Measurements from ENCODE around the gene CHID1.

CHID1 gene

GRCh38 chr11:944711-945470, 34.3 kb upstream of the CHID1 start:
- Histone ChIP-seq H3K14ac (ENCODE audit: low read length) (peak overlapping the region; percentile 38), H3K36me3 (ENCODE audit: control insufficient read depth in 1 of 2, insufficient read depth in 2 of 2, low read length in 2 of 2) (peaks cover 8% of the 10 kb centered on the region in 2 experiments), H2BK5ac (ENCODE audit: low read depth, low read length, poor library complexity) (no peak overlapping the region)

GRCh38 chr11:942823-943222, 32.2 kb upstream of the CHID1 start:
- WGBS (ENCODE audit: extremely low coverage, insufficient coverage, insufficient read length): no CpG with 5 or more reads among the region's 9 CpGs
- H3K79me1 ChIP-seq (ENCODE audit: low read length): peaks cover 11% of the 10 kb centered on the region

More at GRCh38 chr11:944711-945470, 34.3 kb upstream of the CHID1 start:
- Histone ChIP-seq H3K4me1 (ENCODE audit: control insufficient read depth in 1 of 2, insufficient read depth in 2 of 2, low read length in 2 of 2) (peaks cover 24 to 26% of the 10 kb centered on the region in 2 experiments), H3K79me2 (ENCODE audit: control insufficient read depth, insufficient read depth, low read length, poor library complexity) (peaks cover 7% of the 10 kb centered on the region), H3K9ac (ENCODE audit: low read length) (no peak overlapping the region), H3K4ac (ENCODE audit: low read depth, low read length) (no peak overlapping the region), H3K27ac (ENCODE audit: low read depth, low read length) (peak overlapping the region; percentile 30), H2AFZ (ENCODE audit: insufficient read depth, low read length, poor library complexity) (peak overlapping the region; percentile 4), H3K9me3 (ENCODE audit: insufficient read depth, low read depth, low read length) (no peaks in the 10 kb centered on the region), H2AK5ac (ENCODE audit: low read length) (peak overlapping the region; percentile 40), H3K79me1 (ENCODE audit: low read length) (peaks cover 11% of the 10 kb centered on the region), H2BK120ac (ENCODE audit: insufficient read depth, low read length, poor library complexity) (no peak overlapping the region), H3K23ac (ENCODE audit: low read length) (no peak overlapping the region), H4K91ac (ENCODE audit: low read depth, low read length) (peak overlapping the region; percentile 10), H3K4me2 (ENCODE audit: low read length) (peak overlapping the region; percentile 20), H3K18ac (ENCODE audit: low read length) (peak overlapping the region; percentile 10), H4K8ac (ENCODE audit: low read depth, low read length) (peak overlapping the region; percentile 12), H2BK12ac (ENCODE audit: low read length) (peak overlapping the region; percentile 58), H3K27me3 (ENCODE audit: insufficient read depth, low read length) (no peaks in the 10 kb centered on the region), H4K12ac (ENCODE audit: low read depth, low read length) (no peak overlapping the region), H3K4me3 (ENCODE audit: low read depth, low read length) (no peak overlapping the region)
- no CpG with 5 or more reads among the region's 13 CpGs for WGBS (ENCODE audit: extremely low coverage, insufficient coverage, insufficient read length)
- DNase-seq: peak; percentile 44 to 80

GRCh38 chr11:940496-941135, 30.0 kb upstream of the CHID1 start:
- peak overlapping the region; percentile 30 for H3K4ac ChIP-seq (ENCODE audit: low read depth, low read length)
- H3K4me1 ChIP-seq (ENCODE audit: control insufficient read depth in 1 of 2, insufficient read depth in 2 of 2, low read length in 2 of 2): peaks cover 24 to 27% of the 10 kb centered on the region in 2 experiments
- H2AFZ ChIP-seq (ENCODE audit: insufficient read depth, low read length, poor library complexity): no peak overlapping the region
- H3K14ac ChIP-seq (ENCODE audit: low read length): no peak overlapping the region
- H3K27ac ChIP-seq (ENCODE audit: low read depth, low read length): no peak overlapping the region
- H2BK120ac ChIP-seq (ENCODE audit: insufficient read depth, low read length, poor library complexity): no peak overlapping the region
- peaks cover 12% of the 10 kb centered on the region for H3K79me2 ChIP-seq (ENCODE audit: control insufficient read depth, insufficient read depth, low read length, poor library complexity)
- no peak overlapping the region for H4K8ac ChIP-seq (ENCODE audit: low read depth, low read length)
- H3K4me2 ChIP-seq (ENCODE audit: low read length): no peak overlapping the region
- H3K4me3 ChIP-seq (ENCODE audit: low read depth, low read length): no peak overlapping the region
- peaks cover 8% of the 10 kb centered on the region for H3K79me1 ChIP-seq (ENCODE audit: low read length)
- no peak overlapping the region for H4K91ac ChIP-seq (ENCODE audit: low read depth, low read length)
- no peaks in the 10 kb centered on the region for H3K27me3 ChIP-seq (ENCODE audit: insufficient read depth, low read length)
- no peak overlapping the region for H2BK12ac ChIP-seq (ENCODE audit: low read length)
- no peak overlapping the region for H3K18ac ChIP-seq (ENCODE audit: low read length)
- DNase-seq: no peak
- peaks cover 6 to 8% of the 10 kb centered on the region in 2 experiments for H3K36me3 ChIP-seq (ENCODE audit: control insufficient read depth in 1 of 2, insufficient read depth in 2 of 2, low read length in 2 of 2)
- no peak overlapping the region for H2BK5ac ChIP-seq (ENCODE audit: low read depth, low read length, poor library complexity)
- H3K9ac ChIP-seq (ENCODE audit: low read length): no peak overlapping the region
- no peak overlapping the region for H4K12ac ChIP-seq (ENCODE audit: low read depth, low read length)
- H2AK5ac ChIP-seq (ENCODE audit: low read length): no peak overlapping the region
- H3K23ac ChIP-seq (ENCODE audit: low read length): no peak overlapping the region
- no peaks in the 10 kb centered on the region for H3K9me3 ChIP-seq (ENCODE audit: insufficient read depth, low read depth, low read length)
- WGBS (ENCODE audit: extremely low coverage, insufficient coverage, insufficient read length): no CpG with 5 or more reads among the region's 11 CpGs

More at GRCh38 chr11:942823-943222, 32.2 kb upstream of the CHID1 start:
- Histone ChIP-seq H3K9me3 (ENCODE audit: insufficient read depth, low read depth, low read length) (no peaks in the 10 kb centered on the region), H2BK12ac (ENCODE audit: low read length) (peak overlapping the region; percentile 9), H2BK120ac (ENCODE audit: insufficient read depth, low read length, poor library complexity) (no peak overlapping the region), H4K12ac (ENCODE audit: low read depth, low read length) (no peak overlapping the region), H3K36me3 (ENCODE audit: control insufficient read depth in 1 of 2, insufficient read depth in 2 of 2, low read length in 2 of 2) (peaks cover 4 to 5% of the 10 kb centered on the region in 2 experiments), H3K4me1 (ENCODE audit: control insufficient read depth in 1 of 2, insufficient read depth in 2 of 2, low read length in 2 of 2) (peaks cover 26 to 28% of the 10 kb centered on the region in 2 experiments), H3K18ac (ENCODE audit: low read length) (peak overlapping the region; percentile 26), H3K23ac (ENCODE audit: low read length) (no peak overlapping the region), H3K4me2 (ENCODE audit: low read length) (no peak overlapping the region), H3K4me3 (ENCODE audit: low read depth, low read length) (no peak overlapping the region), H2BK5ac (ENCODE audit: low read depth, low read length, poor library complexity) (no peak overlapping the region), H3K9ac (ENCODE audit: low read length) (no peak overlapping the region), H3K27ac (ENCODE audit: low read depth, low read length) (no peak overlapping the region), H2AFZ (ENCODE audit: insufficient read depth, low read length, poor library complexity) (no peak overlapping the region), H4K8ac (ENCODE audit: low read depth, low read length) (no peak overlapping the region), H2AK5ac (ENCODE audit: low read length) (no peak overlapping the region), H3K4ac (ENCODE audit: low read depth, low read length) (peak overlapping the region; percentile 16), H3K27me3 (ENCODE audit: insufficient read depth, low read length) (no peaks in the 10 kb centered on the region), H3K79me2 (ENCODE audit: control insufficient read depth, insufficient read depth, low read length, poor library complexity) (peaks cover 9% of the 10 kb centered on the region), H4K91ac (ENCODE audit: low read depth, low read length) (peak overlapping the region; percentile 38), H3K14ac (ENCODE audit: low read length) (peak overlapping the region; percentile 15)
- peak; percentile 67 to 68 for DNase-seq

GRCh38 chr11:937841-938261, 27.2 kb upstream of the CHID1 start:
- Histone ChIP-seq H3K27ac (ENCODE audit: low read depth, low read length) (no peak overlapping the region), H2AK5ac (ENCODE audit: low read length) (no peak overlapping the region), H4K12ac (ENCODE audit: low read depth, low read length) (no peak overlapping the region), H3K23ac (ENCODE audit: low read length) (no peak overlapping the region), H3K79me1 (ENCODE audit: low read length) (peaks cover 3% of the 10 kb centered on the region), H2BK5ac (ENCODE audit: low read depth, low read length, poor library complexity) (no peak overlapping the region), H3K9ac (ENCODE audit: low read length) (no peak overlapping the region), H2AFZ (ENCODE audit: insufficient read depth, low read length, poor library complexity) (no peak overlapping the region), H4K91ac (ENCODE audit: low read depth, low read length) (no peak overlapping the region), H3K79me2 (ENCODE audit: control insufficient read depth, insufficient read depth, low read length, poor library complexity) (peaks cover 22% of the 10 kb centered on the region), H4K8ac (ENCODE audit: low read depth, low read length) (no peak overlapping the region), H3K4me2 (ENCODE audit: low read length) (no peak overlapping the region), H3K4me3 (ENCODE audit: low read depth, low read length) (no peak overlapping the region), H3K36me3 (ENCODE audit: control insufficient read depth in 1 of 2, insufficient read depth in 2 of 2, low read length in 2 of 2) (peaks cover 2 to 3% of the 10 kb centered on the region in 2 experiments), H3K4me1 (ENCODE audit: control insufficient read depth in 1 of 2, insufficient read depth in 2 of 2, low read length in 2 of 2) (peaks cover 11% of the 10 kb centered on the region in 2 experiments), H3K4ac (ENCODE audit: low read depth, low read length) (peak overlapping the region; percentile 16), H2BK120ac (ENCODE audit: insufficient read depth, low read length, poor library complexity) (no peak overlapping the region), H3K14ac (ENCODE audit: low read length) (no peak overlapping the region), H3K9me3 (ENCODE audit: insufficient read depth, low read depth, low read length) (no peaks in the 10 kb centered on the region), H3K18ac (ENCODE audit: low read length) (no peak overlapping the region), H3K27me3 (ENCODE audit: insufficient read depth, low read length) (no peaks in the 10 kb centered on the region), H2BK12ac (ENCODE audit: low read length) (no peak overlapping the region)
- peak in 1 of 2 donors; percentile 49 for DNase-seq
- no CpG with 5 or more reads among the region's 10 CpGs for WGBS (ENCODE audit: extremely low coverage, insufficient coverage, insufficient read length)
